GM12892 (cell line): Measurements from ENCODE around the gene DLGAP1.

Experiments
- POLR2A ChIP-seq: IDR thresholded peaks from 2 replicates; pipeline ENCODE4 v1.6.1; 2011; ENCODE audit warnings: low read depth, low read length, control low read depth
- POLR2AphosphoS5 ChIP-seq: IDR thresholded peaks from 2 replicates; pipeline ENCODE4 v1.6.1; 2011; ENCODE audit warnings: low read depth, low read length, control low read depth

DNA sequence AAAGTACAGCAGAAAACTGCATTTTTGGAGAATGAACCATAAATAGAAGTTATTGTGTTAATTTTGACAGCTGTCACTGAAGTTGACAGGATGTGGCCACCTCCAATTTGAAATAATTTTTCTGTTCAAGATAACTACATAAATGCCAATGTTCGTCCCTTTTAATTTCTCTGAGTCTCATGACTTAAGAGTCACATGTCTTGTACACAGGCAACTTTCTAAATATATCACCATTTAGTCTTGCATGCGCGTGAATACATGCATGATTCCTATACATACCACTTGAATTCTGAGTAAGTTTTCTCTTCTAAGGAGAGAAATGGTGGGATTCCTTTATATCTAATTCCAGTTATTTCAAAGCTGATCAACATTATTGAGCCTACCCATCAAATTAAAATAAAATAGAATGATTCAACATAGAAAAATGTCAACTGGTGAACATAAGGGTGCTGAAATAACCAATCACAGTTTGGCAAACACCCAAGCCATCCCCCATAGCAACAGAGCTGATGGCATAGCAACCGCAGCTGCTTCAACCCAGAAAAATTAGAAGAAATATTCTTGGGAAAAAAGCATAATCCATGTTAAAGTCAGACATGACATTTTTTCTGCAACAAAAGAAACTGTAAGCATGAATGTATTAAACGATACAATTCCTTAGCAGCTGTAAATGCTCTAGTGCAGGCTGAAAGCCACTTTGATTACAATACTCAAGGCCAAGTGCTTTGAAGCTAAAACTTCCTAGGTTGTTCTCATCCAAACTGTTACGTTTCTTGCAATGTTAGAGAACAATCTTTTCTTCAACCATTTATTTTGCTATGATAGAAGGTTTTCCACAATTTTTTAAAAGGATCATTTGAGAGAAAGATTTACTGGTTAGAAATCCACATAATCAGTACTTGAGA lies 282.7 kb downstream of the DLGAP1 start:
- TF ChIP-seq POLR2A = no peak
- no peak for TF ChIP-seq POLR2AphosphoS5
